ENCODE results near the gene ATP5PO. TPM values are rescaled to one million over a fixed set of nuclear protein-coding genes. Genes with fewer than 3 reads are reported as not detected.

The ATP5PO gene
- total RNA-seq, 5 donors from 2014 or later (not counting 1 experiment from before 2014, with no cell fraction given) = 125 to 138 (median 137) TPM

DNA sequence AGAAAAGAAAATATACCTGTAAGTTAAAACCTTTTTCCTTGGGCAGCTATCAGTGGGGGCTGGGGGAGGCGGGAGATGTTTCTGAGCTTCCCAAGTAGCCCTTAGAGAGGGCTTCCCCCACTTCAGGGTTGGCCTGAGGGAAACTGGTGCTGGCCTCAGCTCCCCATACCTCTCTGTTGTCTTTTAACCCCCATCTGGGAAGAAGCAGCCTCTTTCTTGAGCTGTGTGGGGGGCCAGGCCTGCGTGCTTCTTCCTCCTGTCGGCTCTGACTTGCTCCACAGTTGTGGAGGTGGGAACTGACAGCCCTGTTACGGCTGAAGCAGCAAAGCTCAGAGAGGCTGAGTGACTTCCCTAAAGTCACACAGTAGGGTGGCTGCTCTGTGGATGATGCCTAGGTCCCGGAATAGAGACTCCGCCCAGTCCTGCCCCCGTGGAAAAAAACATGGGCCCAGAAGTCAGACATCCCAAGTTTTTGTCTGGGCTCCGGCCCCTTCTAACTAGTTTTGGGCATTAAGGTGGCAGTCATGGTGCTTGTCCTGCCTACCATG, 55.2 kb downstream of the ATP5PO start:
- Mint-ChIP-seq H3K9me3 (no peaks in the 10 kb centered on the region), H3K27me3 (peaks cover 8 to 12% of the 10 kb centered on the region in 2 donors), H3K4me1 (no peaks in the 10 kb centered on the region), H3K36me3 (no peaks in the 10 kb centered on the region), H3K27ac (no peak overlapping the region), H3K4me3 (no peak overlapping the region)
- DNase-seq = no peak
- 86% methylated on average over 4 of the region's 8 CpGs for WGBS (ENCODE audit: insufficient coverage)
- ChIA-PET POLR2A (no interaction called here), CTCF (no interaction called here)
- Histone ChIP-seq H3K9me3 (no peaks in the 10 kb centered on the region), H3K4me3 (ENCODE audit: control insufficient read depth in 1 of 2, extremely low read depth in 1 of 2, low read length in 1 of 2) (no peak overlapping the region), H3K27me3 (replicated peaks in 1 of 2; ENCODE audit: control insufficient read depth in 2 of 2, extremely low read depth in 1 of 2, insufficient read depth in 2 of 2, low read length in 1 of 2) (peaks cover 0 to 25% of the 10 kb centered on the region in 2 experiments), H3K36me3 (ENCODE audit: control insufficient read depth in 2 of 2, extremely low read depth in 1 of 2, insufficient read depth in 1 of 2, low read length in 1 of 2) (no peaks in the 10 kb centered on the region), H3K4me1 (ENCODE audit: control insufficient read depth in 1 of 2, extremely low read depth in 1 of 2, insufficient read depth in 2 of 2, low read length in 2 of 2) (no peaks in the 10 kb centered on the region), H3K27ac (ENCODE audit: low read length) (no peak overlapping the region)
- no peak for ATAC-seq (replicated peaks in 1 of 4)

DNA sequence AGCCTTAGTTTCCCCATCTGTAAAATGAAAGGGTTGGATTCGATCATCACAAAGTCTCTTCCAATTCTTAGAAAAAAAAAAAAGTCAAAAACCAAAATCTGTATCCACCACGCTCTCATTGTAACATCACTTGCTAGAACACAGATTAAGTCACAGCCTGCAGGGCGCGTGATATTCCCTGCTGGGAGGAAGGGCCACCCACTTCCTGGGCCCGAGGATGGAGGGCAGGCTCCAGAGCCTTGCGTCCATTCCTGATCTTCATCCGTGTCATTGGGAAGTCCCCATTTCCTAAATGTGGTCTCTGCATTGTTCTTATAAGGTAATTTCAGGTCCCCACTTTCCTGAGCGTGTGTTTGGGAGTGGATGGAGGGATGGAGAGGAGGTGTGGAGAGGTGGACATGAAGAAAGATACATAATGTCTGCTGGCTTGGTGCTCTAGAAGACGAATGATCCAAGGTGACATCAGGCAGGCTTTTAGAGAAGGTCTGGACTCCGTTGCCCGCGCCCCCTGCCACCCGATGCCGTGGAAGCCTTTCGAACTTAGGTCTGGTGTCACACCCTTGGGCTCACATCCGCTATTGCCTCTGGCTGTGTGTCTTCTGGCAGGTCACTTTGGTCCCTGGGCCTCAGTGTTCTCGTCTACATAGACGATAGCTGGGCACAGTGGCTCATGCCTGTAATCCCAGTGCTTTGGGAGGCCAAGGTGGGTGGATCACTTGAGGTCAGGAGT, 56.1 kb downstream of the ATP5PO start:
- H3K27me3 ChIP-seq (replicated peaks in 1 of 2; ENCODE audit: control insufficient read depth in 2 of 2, extremely low read depth in 1 of 2, insufficient read depth in 2 of 2, low read length in 1 of 2) = peaks cover 0 to 26% of the 10 kb centered on the region in 2 experiments
- H3K4me1 ChIP-seq (ENCODE audit: control insufficient read depth in 1 of 2, extremely low read depth in 1 of 2, insufficient read depth in 2 of 2, low read length in 2 of 2) = no peaks in the 10 kb centered on the region
- Mint-ChIP-seq H3K27ac (no peak overlapping the region), H3K4me3 (no peak overlapping the region), H3K36me3 (no peaks in the 10 kb centered on the region), H3K4me1 (no peaks in the 10 kb centered on the region), H3K9me3 (no peaks in the 10 kb centered on the region), H3K27me3 (peaks cover 8 to 14% of the 10 kb centered on the region in 2 donors)
- no peak overlapping the region for H3K4me3 ChIP-seq (ENCODE audit: control insufficient read depth in 1 of 2, extremely low read depth in 1 of 2, low read length in 1 of 2)
- DNase-seq = no peak
- no peaks in the 10 kb centered on the region for H3K9me3 ChIP-seq
- ChIA-PET CTCF (no interaction called here), POLR2A (no interaction called here)
- H3K27ac ChIP-seq (ENCODE audit: low read length) = no peak overlapping the region
- no peaks in the 10 kb centered on the region for H3K36me3 ChIP-seq (ENCODE audit: control insufficient read depth in 2 of 2, extremely low read depth in 1 of 2, insufficient read depth in 1 of 2, low read length in 1 of 2)
- ATAC-seq (replicated peaks in 1 of 4) = no peak
- 85% methylated on average over 17 of the region's 18 CpGs for WGBS (ENCODE audit: insufficient coverage)

GRCh38 chr21:33858667-33859372, 56.8 kb downstream of the ATP5PO start:
- Mint-ChIP-seq H3K9me3 (no peaks in the 10 kb centered on the region), H3K27me3 (peaks cover 4 to 10% of the 10 kb centered on the region in 2 donors), H3K27ac (no peak overlapping the region), H3K4me1 (no peaks in the 10 kb centered on the region), H3K4me3 (no peak overlapping the region), H3K36me3 (no peaks in the 10 kb centered on the region)
- Histone ChIP-seq H3K4me1 (ENCODE audit: control insufficient read depth in 1 of 2, extremely low read depth in 1 of 2, insufficient read depth in 2 of 2, low read length in 2 of 2) (no peaks in the 10 kb centered on the region), H3K9me3 (no peaks in the 10 kb centered on the region), H3K27ac (ENCODE audit: low read length) (no peak overlapping the region), H3K4me3 (ENCODE audit: control insufficient read depth in 1 of 2, extremely low read depth in 1 of 2, low read length in 1 of 2) (no peak overlapping the region), H3K36me3 (ENCODE audit: control insufficient read depth in 2 of 2, extremely low read depth in 1 of 2, insufficient read depth in 1 of 2, low read length in 1 of 2) (no peaks in the 10 kb centered on the region), H3K27me3 (replicated peaks in 1 of 2; ENCODE audit: control insufficient read depth in 2 of 2, extremely low read depth in 1 of 2, insufficient read depth in 2 of 2, low read length in 1 of 2) (peaks cover 0 to 26% of the 10 kb centered on the region in 2 experiments)
- CTCF ChIA-PET = no interaction called here
- DNase-seq (no peak), ATAC-seq (replicated peaks in 1 of 4) (no peak)
- WGBS (ENCODE audit: insufficient coverage) = 93% methylated on average over 7 of the region's 15 CpGs
- POLR2A ChIA-PET = no interaction called here

DNA sequence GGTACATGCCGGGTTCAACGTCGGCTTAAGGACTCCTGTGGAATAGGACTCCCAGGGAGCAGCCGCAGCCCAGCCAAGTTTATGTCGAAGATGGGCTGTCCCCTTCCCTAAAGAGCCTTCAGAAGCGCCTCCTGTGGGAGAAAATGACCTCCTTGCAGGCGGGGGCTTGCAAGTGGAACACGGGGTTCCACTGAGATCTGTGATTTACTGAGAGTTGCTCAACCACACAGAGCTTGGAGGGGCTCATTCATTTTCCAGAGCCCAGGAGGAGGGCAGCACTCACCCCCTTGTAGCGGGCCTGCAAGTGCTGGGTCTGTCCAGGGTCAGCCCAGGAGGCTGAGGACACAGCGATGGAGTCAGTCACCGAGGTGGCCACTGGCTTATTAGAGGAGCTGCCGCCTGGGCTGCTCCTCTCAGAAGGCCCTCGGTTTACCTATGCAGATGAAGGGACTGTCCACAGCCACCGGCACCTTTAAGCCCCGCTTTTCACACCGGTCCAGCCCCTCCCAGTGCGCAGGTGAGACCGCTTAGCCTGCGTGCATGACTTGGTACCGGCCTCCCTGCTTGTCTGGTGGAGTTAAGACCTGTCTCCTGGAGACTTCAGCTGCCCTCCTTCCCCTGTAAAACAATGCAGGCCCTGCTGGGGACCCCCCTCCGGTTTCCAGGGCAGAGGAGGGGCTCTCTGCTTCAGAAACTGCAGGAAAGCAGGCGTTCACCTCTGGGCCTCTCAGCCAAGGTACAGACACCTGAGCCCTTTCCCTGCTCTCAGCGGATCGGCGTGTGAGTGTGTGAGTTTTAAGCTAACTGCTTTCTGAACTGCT, 57.5 kb downstream of the ATP5PO start:
- H3K27ac Mint-ChIP-seq = no peak overlapping the region
- WGBS (ENCODE audit: insufficient coverage) = 86% methylated on average over 24 of the region's 25 CpGs
- no peaks in the 10 kb centered on the region for H3K36me3 ChIP-seq (ENCODE audit: control insufficient read depth in 2 of 2, extremely low read depth in 1 of 2, insufficient read depth in 1 of 2, low read length in 1 of 2)
- no peaks in the 10 kb centered on the region for H3K36me3 Mint-ChIP-seq
- H3K4me3 Mint-ChIP-seq = no peak overlapping the region
- DNase-seq = no peak
- CTCF ChIA-PET = no interaction called here
- H3K4me1 ChIP-seq (ENCODE audit: control insufficient read depth in 1 of 2, extremely low read depth in 1 of 2, insufficient read depth in 2 of 2, low read length in 2 of 2) = no peaks in the 10 kb centered on the region
- POLR2A ChIA-PET = no interaction called here
- ATAC-seq (replicated peaks in 1 of 4) = no peak
- no peak overlapping the region for H3K27ac ChIP-seq (ENCODE audit: low read length)
- H3K27me3 ChIP-seq (replicated peaks in 1 of 2; ENCODE audit: control insufficient read depth in 2 of 2, extremely low read depth in 1 of 2, insufficient read depth in 2 of 2, low read length in 1 of 2) = peaks cover 0 to 31% of the 10 kb centered on the region in 2 experiments
- H3K9me3 ChIP-seq = no peaks in the 10 kb centered on the region
- no peaks in the 10 kb centered on the region for H3K4me1 Mint-ChIP-seq
- peaks cover 7 to 12% of the 10 kb centered on the region in 2 donors for H3K27me3 Mint-ChIP-seq
- H3K9me3 Mint-ChIP-seq = no peaks in the 10 kb centered on the region
- H3K4me3 ChIP-seq (ENCODE audit: control insufficient read depth in 1 of 2, extremely low read depth in 1 of 2, low read length in 1 of 2) = no peak overlapping the region

DNA sequence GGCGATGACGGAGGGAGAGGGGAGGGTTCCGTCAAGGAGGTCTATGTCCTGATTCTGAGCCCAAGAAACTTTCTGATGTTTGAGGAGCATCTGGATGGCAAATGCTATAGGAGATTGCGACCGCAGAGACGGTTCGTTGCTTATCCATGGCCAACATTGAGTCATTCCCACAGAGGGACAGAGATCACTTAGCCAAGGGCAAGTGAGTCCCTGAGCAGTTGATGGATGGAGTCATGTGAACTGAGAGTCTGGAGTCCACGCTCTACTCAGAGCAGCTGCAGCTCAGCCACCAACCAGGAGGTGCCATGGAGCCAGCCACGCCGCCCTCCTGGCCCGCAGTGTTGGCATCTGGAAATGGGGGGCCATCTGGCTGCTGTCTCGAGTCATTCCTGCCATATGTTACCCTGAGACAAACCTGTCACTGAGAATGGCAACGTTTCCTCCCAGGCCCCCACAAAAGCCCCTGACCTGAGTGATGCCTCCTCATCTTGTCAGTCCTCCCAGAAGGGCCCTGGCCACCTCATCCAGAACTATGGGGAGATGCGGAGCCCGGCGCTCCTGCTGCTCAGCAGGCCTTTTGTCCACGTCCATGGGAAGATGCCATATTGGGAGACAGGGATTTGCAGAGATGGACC, 58.6 kb downstream of the ATP5PO start:
- no peak overlapping the region for H3K27ac Mint-ChIP-seq
- ATAC-seq (replicated peaks in 1 of 4) (no peak), DNase-seq (no peak)
- POLR2A ChIA-PET = interaction anchor here in 1 of 2 donors (0.6 kb wide), 1 partner anchor 20 kb away, joined by 11 read pairs; no protein-coding TSS in a partner anchor
- Histone ChIP-seq H3K36me3 (ENCODE audit: control insufficient read depth in 2 of 2, extremely low read depth in 1 of 2, insufficient read depth in 1 of 2, low read length in 1 of 2) (no peaks in the 10 kb centered on the region), H3K9me3 (no peaks in the 10 kb centered on the region), H3K27ac (ENCODE audit: low read length) (no peak overlapping the region), H3K4me1 (ENCODE audit: control insufficient read depth in 1 of 2, extremely low read depth in 1 of 2, insufficient read depth in 2 of 2, low read length in 2 of 2) (no peaks in the 10 kb centered on the region), H3K4me3 (ENCODE audit: control insufficient read depth in 1 of 2, extremely low read depth in 1 of 2, low read length in 1 of 2) (no peak overlapping the region), H3K27me3 (replicated peaks in 1 of 2; ENCODE audit: control insufficient read depth in 2 of 2, extremely low read depth in 1 of 2, insufficient read depth in 2 of 2, low read length in 1 of 2) (peaks cover 0 to 32% of the 10 kb centered on the region in 2 experiments)
- H3K4me3 Mint-ChIP-seq = no peak overlapping the region
- no peaks in the 10 kb centered on the region for H3K36me3 Mint-ChIP-seq
- no peaks in the 10 kb centered on the region for H3K9me3 Mint-ChIP-seq
- CTCF ChIA-PET = no interaction called here
- peaks cover 7 to 12% of the 10 kb centered on the region in 2 donors for H3K27me3 Mint-ChIP-seq
- no peaks in the 10 kb centered on the region for H3K4me1 Mint-ChIP-seq
- 81% methylated on average over 9 of the region's 17 CpGs for WGBS (ENCODE audit: insufficient coverage)

GRCh38 chr21:33855190-33855589, 60.4 kb downstream of the ATP5PO start:
- WGBS (ENCODE audit: insufficient coverage) = no CpG with 5 or more reads among the region's 6 CpGs
- ChIA-PET POLR2A (interaction anchor here in 1 of 2 donors (0.7 kb wide), 1 partner anchor 8 kb away, joined by 3 read pairs; no protein-coding TSS in a partner anchor), CTCF (no interaction called here)
- Histone ChIP-seq H3K4me3 (ENCODE audit: control insufficient read depth in 1 of 2, extremely low read depth in 1 of 2, low read length in 1 of 2) (no peak overlapping the region), H3K27ac (ENCODE audit: low read length) (no peak overlapping the region), H3K9me3 (no peaks in the 10 kb centered on the region), H3K4me1 (ENCODE audit: control insufficient read depth in 1 of 2, extremely low read depth in 1 of 2, insufficient read depth in 2 of 2, low read length in 2 of 2) (no peaks in the 10 kb centered on the region), H3K36me3 (ENCODE audit: control insufficient read depth in 2 of 2, extremely low read depth in 1 of 2, insufficient read depth in 1 of 2, low read length in 1 of 2) (no peaks in the 10 kb centered on the region), H3K27me3 (replicated peaks in 1 of 2; ENCODE audit: control insufficient read depth in 2 of 2, extremely low read depth in 1 of 2, insufficient read depth in 2 of 2, low read length in 1 of 2) (peaks cover 0 to 26% of the 10 kb centered on the region in 2 experiments)
- peaks cover 7 to 10% of the 10 kb centered on the region in 2 donors for H3K27me3 Mint-ChIP-seq
- H3K27ac Mint-ChIP-seq = no peak overlapping the region
- H3K9me3 Mint-ChIP-seq = no peaks in the 10 kb centered on the region
- H3K4me1 Mint-ChIP-seq = no peaks in the 10 kb centered on the region
- no peak overlapping the region for H3K4me3 Mint-ChIP-seq
- no peaks in the 10 kb centered on the region for H3K36me3 Mint-ChIP-seq
- DNase-seq (no peak), ATAC-seq (replicated peaks in 1 of 4) (no peak)

Data from T-cell (primary cell).